Breast epithelium (tissue), 3 donors: ENCODE measurements around the gene RIPOR2.

ENCODE experiments used
- CTCF ChIP-seq, 3 donors: fragments of 450-650 bp; IDR thresholded peaks; one replicate each; pipeline ENCODE4 v1.5.1; 2016 to 2017; ENCODE audit warnings: antibody characterized with exemption in 3 of 3, mild to moderate bottlenecking in 3 of 3, moderate library complexity in 3 of 3
- POLR2A ChIP-seq: fragments of 450-650 bp; IDR thresholded peaks from one replicate; pipeline ENCODE4 v1.6.1; 2016; ENCODE audit warnings: antibody characterized with exemption, mild to moderate bottlenecking, moderate library complexity

- TF ChIP-seq CTCF (IDR thresholded peaks at IDR 0.05) (no peak), POLR2A (no peak)
These were observed 55.3 kb downstream of the RIPOR2 start for GRCh38 chr6:24880451-24880850.
